CD4-positive, alpha-beta T cell treated with Interleukin-10 for 1 hour (primary cell): Measurements from ENCODE around the gene PIP4K2C.
A peak's percentile ranks its signal among the peaks of the same experiment; 100 is the strongest.

Experiments
- DNase-seq: peaks from one replicate; pipeline ENCODE4 v3.0.0-alpha.2; 2020

PIP4K2C gene

GRCh38 chr12:57590864-57591781 is at the start of gene PIP4K2C:
Gene PIP4K2C (plus strand): TSS chr12:57591192. CDS start chr12:57591290, 98 bp downstream.
- DNase-seq: peak; percentile 86

GRCh38 chr12:57541717-57542116 is 49.3 kb upstream of the PIP4K2C start:
- no peak for DNase-seq

DNA sequence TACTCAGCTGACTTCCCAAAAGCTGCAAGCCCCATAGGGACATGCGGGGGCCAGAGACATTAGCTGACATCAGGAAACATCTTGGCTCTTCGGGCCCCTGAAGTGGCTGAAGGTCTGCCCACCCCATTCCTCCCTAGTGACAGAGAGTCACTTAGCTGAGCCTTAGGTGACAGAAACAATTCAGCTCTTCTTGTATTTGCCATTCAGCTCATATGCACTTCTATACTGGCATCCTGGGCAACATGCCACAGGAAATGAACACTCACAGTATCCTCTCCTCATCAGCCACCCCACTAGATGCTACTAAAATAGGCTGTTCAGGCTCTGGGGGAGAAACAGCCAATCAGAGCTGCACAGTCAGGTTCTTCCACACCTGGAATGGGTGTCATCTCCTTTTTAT is 47.4 kb upstream of the PIP4K2C start:
- no peak for DNase-seq

DNA sequence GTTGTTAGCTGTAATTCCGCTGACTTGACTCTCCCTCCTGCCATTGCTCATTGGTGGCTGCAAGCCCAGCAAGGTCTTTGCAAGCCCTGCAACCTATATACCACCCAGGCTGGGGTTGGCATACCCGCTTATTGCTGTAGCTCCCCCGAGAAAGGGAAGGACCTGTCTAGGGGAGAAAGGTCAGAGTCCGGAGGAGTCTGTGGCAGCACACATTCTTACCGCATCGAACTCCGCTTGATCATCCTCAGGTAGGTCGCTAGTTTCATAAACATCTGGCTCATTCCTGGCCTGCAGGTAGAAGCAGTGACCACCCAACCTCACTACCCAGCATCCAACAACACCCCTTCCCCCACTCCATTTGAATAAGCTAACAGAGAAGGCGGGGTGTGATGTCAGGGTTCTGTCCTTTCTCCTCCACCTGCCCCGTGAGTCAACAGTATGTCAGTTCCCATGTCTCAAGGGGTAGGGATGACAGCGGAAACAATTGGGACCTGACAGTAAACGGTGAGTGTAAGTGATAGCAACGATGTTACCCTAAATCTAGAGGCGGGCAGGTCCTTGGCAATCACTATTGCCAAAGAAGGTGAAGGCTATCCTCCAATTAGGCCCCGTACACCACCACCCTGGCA is 45.1 kb upstream of the PIP4K2C start:
- DNase-seq: no peak

DNA sequence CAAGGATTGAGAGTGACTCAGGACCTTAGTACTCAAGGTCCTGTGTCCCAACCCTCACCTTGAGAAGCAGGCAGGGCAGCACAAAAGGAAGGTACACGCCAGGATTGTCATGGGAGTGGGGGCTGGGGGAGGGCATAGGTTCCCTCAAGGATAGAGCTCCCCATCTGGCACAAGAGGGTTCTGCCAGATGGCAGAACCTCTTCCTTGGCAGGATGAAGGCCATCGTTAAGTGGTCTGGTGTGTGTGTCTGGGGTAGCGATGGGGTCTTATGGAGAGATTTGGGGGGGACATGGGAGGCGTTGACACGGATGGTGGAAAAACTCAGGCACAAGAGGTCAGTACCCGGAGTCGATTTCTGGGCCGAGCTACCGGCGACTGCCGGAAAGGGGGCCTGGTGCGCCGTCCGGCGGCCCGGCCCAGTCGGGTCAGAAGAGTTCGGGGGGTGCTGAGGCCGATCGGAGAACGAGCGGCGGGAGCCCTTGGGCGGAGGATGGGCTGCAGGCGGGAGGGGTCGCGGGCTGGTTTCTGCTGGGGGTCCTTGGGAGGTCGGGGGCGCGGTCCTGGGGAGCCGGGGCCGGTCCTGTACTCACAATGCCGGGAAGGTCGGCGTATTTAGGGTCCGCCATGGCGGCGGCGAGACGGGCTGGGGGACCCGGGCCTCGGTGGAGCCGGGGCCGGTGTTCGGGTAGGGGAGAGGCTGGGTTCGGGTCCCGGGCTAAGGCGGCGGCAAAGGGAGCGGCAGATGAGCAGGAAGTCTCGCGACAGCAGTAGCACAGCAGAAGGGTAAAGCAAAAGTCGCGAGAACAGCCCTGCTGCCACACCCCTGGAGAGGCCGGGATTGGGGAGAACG is 44.3 kb upstream of the PIP4K2C start, which contains the start of gene DCTN2:
Gene DCTN2, minus strand, starts transcription at position 755 of the 850 bp plus-strand sequence. Its CDS starts 129 bp downstream, at position 626.
- DNase-seq: peak; percentile 96

DNA sequence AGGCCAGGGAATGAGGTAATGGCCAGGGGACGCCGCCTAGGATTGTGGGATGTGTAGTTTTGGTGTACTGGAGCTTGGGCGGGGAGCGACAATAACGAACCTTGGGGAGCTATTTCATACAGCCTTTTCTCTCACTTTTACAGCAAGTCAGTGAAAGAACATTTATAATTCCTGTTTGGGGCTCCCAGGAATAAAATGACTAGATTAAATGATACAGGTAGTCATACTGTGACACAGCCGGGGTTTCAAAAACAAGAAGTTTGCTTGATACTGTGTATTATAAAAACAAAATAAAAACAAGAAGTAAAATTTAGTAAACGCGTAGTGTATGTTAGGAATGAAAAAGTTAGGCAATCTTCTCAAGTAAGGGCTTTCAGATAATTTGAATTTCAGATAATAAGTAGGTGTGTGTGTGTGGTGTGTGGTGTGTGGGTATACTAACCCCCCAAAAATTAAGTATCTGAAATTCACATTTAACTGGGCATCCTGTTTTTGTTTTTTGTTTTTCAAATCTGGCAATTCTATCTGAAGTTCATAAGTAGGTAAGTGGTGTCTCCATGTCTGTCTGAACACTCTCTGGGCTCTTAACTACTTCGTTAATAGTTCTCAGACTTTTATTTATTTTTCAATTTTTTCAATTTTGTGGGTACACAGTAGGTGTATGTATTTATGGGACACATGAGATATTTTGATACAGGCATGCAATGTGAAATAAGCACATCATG is 43.5 kb upstream of the PIP4K2C start:
- DNase-seq: no peak

DNA sequence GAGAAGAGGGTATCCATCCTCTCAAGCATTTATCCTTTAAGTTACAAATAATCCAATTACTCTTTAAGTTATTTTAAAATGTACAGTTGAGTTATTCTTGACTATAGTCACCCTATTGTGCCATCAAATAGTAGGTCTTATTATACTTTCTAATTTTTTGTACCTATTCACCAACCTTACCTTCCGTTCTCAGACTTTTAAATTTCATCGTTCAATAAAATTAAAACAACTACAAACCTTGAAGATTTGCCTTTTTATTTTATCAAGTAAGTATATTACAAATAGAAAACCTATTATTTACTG is 43.0 kb upstream of the PIP4K2C start:
- DNase-seq: no peak

- DNase-seq: no peak
Measured at GRCh38 chr12:57548488-57548887, 42.5 kb upstream of the PIP4K2C start.

- no peak for DNase-seq
Measured at GRCh38 chr12:57549203-57549908, 41.6 kb upstream of the PIP4K2C start.

GRCh38 chr12:57549909-57550640 is 40.9 kb upstream of the PIP4K2C start, which contains the start of gene KIF5A:
Gene KIF5A (plus strand): TSS chr12:57550044. CDS start chr12:57550272, 228 bp downstream.
- DNase-seq: peak; percentile 61

- DNase-seq: no peak
Measured at GRCh38 chr12:57550641-57551549, 40.1 kb upstream of the PIP4K2C start.

GRCh38 chr12:57551637-57552305 is 39.2 kb upstream of the PIP4K2C start:
- no peak for DNase-seq

DNA sequence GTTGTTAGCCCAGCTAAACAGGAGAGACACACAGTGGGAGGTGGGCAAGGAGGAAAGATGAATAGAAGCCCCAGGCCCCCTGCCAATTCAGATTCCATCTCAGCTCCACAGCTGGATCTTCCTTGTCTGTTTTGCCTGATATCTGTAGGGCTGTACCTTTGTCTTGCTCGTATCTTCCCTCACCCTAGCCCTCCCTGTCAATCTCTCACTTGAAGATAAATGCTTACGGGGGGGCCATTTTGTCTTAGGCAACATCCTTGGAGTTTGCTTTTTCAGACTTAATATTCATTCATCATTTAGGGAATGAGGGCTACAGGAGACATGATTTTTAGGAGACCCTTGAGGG is 38.7 kb upstream of the PIP4K2C start:
- no peak for DNase-seq

DNA sequence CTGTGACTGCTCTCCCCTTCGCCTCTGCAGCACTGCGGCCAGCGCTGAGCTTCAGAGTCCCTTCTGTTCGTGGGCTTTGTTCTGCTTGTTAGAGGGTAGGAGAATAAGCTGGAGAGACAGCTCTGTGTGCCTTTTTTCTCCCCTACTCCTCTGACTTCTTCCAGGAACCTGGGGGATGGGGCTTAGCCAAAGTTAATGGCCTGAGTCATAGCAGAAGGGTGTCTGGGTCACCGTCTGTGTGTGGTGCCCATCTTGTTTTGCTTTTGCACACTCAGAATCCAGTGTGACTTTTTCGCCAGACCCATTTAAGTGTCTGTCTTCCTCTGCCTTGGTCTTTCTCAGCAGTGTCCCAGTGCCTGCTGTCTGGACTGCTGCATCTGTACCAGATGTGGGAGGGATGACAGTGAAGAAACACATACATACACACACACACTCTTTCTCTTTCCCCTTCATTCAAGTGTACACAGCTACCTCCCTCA is 38.1 kb upstream of the PIP4K2C start:
- DNase-seq: no peak

GRCh38 chr12:57553343-57554202 is 37.4 kb upstream of the PIP4K2C start:
- no peak for DNase-seq

DNA sequence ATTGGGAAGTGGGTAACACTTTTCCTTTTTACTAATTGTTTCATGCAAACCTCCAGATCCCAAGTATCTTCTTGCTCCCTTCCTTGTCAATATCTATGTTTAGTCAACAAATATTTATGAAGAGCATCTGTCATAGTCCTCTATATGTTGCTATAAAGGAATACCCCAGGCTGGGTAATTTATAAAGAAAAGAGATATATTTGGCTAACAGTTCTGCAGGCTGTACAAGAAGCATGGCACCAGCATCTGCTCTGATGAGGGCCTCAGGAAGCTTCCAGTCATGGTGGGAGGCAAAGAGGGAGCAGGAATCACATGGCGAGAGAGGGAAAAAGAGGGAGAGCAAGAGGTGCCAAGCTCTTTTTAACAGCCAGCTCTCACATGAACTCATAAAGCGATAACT is 36.5 kb upstream of the PIP4K2C start:
- DNase-seq: no peak

- no peak for DNase-seq
Measured at GRCh38 chr12:57554897-57555296, 36.1 kb upstream of the PIP4K2C start.

GRCh38 chr12:57558864-57559263 is 32.1 kb upstream of the PIP4K2C start:
- no peak for DNase-seq
